UCSD-AML1 (cell line): Measurements from ENCODE around the gene CD82.
"Not testable (repeated sequence)": the region's sequence is repeated elsewhere in the genome, so short reads cannot be mapped to it uniquely, and the experiment has no call there.

Experiments
- DNase-seq: peaks from one replicate; lab custom pipeline; 2025; ENCODE audit not compliant: unreplicated experiment; lab: John Stamatoyannopoulos, UW

CD82 gene

DNA sequence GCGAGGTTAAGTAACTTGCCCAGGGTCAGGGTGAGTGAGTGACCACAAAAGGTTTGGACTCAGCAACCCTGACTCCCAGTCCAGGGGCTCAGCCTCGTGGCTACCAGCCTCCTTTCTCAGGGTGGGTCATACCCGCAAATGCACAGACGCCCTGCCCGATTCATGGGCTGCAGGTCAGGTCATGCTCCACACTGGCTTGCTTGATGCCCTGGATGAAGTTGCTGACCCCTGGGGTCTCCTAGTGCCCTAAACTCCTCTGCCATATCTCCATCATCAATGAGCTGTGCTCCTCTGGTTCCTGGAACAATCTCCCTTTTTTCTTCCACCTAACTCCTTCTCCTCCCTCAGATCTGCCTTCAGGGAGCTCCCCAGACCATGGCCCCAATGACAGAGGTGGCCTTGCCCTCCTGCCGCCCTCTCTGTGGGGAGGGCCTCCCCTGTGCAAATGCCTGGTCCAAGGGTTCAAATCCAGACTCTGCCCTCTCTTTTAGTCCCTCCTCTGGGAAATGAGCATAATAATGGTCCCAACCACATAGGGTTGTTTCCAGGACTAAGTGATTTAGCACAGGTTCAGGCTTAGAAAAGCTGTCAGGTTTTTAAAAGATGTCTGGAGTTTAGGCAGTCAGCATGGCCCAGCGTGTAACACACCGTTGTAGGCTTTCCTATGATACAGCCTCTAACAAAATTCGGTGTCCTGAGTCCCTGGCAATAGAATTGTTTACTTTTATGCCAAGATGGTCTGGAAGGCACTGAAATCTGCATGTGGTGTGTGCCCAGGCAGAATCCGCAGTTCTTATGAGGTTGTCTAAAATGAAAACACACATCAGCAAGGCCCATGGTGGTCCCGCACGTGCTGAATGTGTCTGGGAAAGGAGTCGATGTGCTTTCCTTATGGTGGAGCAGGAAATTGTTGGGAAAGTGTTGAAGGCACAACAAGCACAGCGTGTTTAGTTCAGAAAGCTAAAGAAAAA lies 63.6 kb downstream of the CD82 start:
- no peak for DNase-seq

DNA sequence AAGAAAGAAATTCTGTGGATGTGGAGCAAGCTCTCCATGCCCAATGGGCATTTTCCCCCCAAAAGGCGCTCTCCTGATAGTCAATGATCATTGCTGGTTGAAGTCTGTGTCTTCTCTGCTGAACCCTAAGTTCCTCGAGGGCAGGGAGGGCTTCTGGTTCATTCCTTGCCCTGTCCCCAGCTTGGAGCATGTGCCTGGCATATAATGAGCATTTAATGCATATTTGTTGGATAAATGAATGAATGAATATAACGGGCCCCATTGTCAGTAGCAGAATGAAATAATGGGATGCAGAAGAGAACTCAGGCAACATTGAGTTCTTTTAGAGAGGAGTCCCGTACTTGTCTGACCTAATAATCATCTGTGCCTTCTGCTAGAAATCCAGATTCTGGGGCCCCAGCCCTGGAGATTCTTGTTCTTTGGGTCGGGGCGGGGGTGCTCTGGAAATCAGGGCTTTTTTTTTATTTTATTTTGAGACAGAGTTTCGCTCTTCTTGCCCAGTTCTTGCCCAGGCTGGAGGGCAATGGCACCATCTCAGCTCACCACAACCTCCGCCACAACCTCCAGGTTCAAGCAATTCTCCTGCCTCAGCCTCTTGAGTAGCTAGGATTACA lies 64.4 kb downstream of the CD82 start:
- DNase-seq: no peak

DNA sequence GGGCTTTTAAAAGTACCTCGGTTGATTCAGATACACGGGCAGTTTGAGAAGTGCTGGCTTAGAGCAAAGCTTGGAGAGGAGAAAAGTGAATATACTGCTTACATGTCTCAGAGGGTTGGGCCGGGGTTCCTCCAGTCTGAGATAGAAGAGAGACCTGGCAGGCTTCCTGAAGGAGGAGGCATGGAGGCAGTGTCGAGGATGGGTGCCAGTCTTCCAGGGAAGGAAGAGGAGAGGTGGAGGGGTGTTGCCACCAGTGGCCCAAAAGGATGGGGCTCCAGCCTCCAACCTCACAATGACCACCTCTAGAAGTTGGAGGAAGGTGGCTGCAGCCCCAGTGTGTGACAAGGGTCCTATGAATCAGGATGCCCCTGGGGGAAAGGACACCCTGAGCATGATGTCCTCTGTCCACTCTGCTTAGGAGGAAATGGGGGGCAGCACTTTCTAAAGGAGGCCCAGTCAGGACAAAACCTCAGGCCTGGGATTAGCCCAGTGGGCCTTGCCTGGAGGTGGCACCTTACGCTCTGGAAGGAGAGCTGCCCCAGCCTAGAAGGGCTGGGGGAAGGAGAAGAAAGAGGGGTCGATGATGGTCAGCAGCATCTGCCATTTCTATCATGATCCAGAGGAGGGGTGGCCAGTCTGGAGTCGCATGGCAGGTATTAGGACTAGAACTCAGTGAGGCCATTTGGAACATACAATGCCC lies 65.2 kb downstream of the CD82 start:
- no peak for DNase-seq

DNA sequence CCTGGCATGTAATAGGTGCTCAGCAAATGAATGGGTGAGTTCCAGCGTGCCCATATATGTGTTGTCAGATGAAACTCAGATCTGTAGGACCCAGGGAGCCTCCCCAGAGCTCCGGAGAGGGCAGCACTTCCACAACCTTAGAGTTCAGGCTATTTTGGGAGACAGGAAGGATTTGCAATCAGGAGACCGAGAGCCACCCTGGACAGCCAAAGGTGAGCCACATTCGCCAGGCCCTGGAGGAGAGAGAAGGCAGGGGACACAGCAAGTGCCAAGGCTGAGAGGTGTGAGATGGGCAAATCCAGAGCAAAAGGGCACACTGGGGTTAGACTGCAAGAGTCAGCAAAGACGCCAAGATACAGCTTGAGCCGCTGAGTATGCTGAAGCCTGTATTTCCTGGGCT lies 66.4 kb downstream of the CD82 start:
- no peak for DNase-seq

DNA sequence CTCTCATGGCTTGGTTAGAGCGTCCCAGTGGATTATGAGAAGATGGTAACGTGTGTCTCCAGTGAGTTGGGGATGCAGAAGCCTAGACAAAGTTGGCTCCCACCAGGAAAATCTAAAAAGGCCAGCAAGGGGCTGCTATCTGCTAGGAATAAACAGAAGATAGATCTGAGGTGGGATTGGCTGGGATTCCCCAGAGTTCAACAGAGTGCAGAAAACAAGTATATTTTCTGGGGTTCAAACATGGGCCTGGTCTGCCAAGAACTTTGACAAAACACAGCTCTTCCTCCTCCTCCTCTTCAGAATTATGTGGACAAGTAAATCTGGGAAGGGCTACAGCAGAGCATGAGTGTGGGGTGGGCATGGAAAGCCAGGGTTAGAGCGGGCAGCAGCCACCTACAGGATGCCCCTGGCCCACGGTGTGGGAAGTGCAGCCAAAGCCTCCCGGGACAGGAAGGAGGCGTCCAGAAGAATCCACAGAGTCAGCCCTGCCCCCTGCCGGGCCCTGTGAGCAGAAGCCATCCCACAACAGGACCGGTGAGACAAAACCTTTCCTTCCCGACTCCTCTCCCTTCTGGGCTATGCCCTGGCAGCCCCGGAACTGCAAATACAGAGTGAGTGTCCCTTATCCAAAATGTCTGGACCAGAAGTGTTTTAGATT lies 67.1 kb downstream of the CD82 start:
- peak; percentile 60 for DNase-seq

DNA sequence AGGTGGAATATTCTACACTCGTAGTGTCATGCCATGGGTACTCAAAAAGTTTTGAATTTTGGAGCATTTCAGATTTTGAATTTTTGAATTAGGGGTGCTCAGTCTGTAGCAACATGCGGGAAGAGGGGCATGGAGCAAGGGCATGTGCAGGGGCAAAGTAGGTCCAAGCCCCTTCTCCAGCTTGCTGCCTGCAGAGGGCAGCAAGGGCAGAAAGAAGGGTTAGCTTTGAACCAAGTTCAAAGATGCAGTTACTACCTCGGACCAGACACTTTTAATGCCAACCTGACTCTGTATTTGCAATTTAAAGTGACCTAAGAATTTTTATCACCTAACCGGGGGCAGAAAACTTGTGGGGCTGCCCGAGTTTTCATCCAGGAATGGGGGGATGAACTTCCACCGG lies 68.2 kb downstream of the CD82 start:
- DNase-seq: no peak

DNA sequence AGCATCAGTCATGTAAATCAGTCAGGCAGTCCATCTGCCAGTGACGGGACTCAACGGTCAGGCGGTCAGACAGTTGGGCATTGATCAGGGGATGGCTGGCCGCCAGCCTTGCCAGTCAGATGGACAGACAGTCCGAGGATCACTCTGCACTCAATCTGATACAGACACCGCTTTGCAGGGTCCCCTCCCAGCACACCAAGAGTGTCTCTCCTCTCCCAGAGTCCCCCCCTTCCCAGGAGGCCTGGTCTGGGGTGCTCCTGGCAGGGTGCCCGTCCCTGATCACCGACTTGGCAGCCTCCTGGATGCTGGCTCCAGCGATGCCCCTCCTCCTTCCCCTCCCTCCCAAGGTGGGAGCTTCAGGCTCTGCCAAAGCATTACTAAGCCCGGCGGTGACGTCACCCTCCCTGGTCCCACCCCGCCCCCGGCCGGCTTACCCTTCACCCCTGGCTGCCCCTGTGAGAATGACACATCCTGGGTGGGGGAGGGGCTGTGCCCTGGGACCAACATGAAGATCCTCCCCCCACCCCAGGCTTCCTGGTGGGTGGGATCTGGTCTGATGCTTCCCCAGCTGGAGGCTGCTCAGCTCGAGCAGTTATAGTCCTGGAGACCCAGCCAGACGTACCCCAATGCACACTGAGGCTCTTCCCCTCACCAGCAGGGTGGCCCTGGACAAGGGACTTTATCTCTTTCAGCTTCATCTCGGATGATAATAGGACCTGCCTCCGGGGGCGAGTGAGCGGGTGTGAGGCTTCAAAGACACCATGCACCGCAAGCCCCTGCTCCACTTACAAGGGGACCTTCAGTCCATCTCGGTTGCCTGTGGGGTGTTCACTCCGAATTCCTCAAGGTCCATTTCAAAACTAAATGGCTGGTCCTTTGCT lies 69.2 kb downstream of the CD82 start:
- DNase-seq: no peak

DNA sequence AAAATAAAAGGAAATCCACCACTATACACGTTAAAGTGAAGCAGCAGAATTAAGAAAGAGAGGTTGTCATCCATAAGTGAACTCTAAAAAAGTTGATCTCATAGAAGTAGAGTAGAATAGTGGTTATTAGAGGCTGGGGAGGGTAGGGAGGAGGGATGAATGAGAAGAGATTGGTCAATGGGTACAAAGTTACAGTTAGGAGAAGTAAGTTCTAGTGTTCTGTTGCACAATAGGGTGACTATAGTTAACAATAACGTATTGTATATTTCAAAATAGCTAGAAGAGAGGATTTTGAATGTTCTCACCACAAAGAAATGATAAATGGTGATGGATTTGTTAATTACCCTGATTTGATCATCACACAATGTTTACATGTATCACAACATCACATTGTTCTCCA lies 72.0 kb downstream of the CD82 start:
- DNase-seq: no peak

DNA sequence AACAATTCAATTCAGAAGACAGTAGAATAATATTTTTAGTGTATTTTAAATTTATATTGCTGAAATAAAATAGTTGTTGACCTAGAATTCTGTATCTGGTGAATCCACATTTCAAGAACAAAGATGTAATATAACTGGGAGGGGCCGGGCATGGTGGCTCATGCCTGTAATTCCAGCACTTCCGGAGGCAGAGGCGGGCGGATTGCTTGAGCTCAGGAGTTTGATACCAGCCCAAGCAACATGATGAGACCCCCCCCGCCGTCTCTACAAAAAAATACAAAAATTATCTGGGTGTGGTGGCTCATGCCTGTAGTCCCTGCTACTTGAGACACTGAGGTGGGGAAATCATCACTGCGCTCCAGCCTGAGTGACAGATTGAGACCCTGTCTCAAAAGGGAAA lies 72.6 kb downstream of the CD82 start:
- DNase-seq: no peak

DNA sequence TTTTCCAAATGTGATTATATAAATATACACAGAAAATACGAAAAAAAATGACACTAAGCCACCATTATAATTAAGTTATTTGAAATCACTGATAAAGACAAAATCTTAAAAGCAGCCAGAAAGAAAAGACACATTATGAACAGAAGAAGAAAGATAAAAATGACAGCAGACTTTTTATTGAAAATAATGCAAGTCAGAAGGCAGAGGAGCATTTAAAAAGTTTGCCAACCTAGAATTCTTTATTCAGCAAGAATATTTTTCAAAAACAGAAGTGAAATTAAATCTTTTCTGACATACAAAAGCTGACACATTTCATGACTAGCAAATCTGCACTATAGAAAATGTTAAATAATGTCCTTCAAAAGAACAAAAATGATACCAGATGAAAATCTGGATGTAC lies 77.8 kb downstream of the CD82 start:
- DNase-seq: no peak

DNA sequence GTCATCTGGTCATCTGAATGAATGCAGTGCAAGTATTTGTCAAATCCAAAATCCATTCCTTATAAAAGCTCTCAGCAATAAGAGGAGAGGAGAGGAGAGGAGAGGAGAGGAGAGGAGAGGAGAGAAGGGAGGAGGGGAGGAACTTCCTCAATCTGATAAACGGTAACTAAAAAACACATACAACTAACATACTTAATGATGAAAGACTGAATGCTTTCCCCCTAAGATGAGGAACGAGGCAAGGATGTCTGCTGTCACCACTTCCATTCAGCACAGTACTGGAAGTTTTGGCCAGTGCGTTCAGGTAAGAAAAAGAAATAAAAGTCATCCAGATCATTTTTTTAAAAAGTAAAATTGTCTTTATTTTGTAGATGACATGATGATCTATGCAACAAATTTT lies 80.4 kb downstream of the CD82 start:
- DNase-seq: no peak

DNA sequence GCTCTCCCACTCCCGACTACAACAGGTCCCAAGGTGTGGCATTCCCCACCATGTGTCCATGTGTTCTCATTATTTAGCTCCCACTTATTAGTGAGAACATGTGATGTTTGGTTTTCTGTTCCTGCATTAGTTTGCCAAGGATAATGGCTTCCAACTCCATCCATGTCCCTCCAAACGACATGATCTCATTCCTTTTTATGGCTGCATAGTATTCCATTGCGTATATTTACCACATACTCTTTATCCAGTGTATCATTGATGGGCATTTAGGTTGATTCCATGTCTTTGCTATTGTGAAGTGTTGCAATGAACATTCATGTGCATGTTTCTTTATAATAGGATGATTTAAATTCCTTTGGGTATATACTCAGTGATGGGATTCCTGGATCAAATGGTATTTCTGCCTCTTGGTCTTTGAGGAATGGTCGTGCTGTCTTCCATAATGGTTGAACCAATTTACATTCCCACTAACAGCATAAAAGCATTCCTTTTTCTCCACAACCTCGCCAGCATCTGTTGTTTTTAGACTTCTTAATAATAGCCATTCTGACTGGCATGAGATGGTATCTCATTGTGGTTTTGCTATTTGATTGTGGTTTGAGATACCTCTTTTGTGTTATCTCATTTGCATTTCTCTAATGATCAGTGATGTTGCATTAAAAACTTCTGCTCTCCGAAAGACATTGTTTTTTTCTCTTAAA lies 81.9 kb downstream of the CD82 start:
- DNase-seq: not testable (repeated sequence)

DNA sequence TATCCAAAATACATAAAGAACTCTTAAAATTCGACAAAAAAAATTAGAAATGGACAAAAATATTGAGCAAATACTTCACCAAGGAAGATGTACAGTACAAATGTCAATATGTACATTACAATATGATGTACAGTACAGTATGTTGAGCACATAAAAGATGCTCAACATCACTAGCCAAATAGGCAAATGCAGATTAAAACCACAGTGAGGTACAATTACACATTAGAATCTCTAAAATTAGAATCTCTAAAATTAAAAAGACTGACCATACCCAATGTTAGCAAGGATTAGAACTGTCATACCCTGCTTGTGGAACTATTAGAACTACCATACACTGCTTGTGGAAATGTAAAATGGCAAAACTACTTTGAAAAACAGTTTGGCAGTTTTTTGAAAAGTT lies 82.6 kb downstream of the CD82 start:
- DNase-seq: no peak

DNA sequence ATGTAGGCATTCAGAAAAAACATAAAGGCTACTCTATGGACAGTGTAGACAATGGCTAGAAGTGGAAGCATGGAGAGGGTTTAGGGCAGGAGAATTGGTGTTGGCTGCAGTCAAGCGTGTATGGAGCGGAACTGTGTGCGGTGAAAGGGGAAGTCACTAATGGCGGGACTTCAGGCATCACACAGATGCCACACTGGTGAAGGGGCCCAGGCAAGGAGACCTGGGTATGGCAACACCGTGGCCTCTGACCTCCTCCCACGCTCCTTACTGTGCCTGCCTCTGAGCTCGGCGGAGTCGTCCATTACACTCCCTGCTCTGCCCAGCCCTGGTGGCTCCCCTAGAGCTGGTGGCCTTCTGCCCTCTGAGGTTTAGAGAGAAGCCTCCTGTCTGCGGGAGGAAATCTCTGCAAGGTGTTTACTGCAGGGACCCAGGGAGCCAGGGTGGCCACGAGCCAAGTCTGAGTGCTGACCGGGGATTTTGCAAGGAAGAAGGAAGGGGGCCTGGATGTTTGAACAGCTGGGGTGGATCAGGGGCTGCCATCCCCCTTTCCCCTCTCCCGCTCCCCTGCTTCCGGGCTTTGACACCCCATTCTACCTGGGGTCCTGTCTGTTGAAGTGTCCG lies 86.2 kb downstream of the CD82 start:
- no peak for DNase-seq

DNA sequence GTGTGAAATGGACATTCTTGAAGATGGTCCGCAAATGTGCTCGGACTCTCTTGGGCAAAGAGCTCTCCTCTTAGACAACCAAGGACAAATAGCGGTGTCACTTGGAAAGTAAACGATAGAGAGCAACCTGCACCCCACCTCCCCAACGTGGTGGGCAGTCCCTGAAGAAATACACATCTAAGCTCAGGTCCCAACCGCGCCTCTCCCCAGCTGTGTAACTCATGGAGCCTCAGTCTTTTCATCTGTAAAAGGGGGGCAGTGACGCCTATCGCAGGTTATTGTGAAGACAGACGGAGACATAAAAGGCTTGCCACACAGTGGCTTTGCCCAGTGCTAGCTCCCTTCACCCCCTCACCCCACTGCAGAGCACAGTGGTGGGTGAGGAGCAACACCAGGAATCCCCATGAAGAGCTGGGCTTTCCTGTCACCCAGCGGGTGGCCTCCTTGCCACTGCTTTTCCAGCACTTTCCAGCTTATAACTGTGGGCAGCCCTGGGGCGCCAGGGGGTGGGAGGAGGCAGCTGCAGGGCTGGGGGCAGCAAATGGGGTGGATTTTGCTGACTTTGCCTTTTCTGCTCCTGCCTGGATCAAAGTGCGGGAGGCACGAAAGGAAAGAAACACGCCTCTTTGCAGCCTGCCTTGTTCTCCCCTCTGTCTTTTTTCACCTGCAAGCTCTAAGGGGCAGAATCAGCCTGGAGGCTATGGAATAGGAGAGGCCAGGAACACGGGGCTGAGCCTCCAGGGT lies 87.6 kb downstream of the CD82 start:
- DNase-seq: no peak

DNA sequence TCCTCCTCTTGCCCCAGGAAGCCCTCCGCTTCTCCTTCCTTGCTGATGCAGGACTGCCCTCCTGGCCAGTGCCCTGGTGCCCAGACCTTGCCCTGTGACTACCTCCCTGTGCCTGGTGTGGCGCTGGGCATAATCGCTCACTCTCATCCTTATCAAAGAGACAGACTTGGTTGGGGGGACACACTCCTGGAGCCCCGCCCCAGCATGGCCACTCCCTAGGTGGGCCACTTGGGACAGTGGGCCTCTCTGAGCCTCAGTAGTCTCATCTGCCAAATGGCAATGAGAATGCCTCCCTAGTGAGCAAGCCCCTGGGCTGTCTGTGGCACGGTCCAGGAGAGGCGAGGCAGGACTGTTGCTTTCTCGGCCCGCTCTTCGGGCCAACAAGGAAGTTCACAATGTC lies 88.6 kb downstream of the CD82 start:
- DNase-seq: no peak

DNA sequence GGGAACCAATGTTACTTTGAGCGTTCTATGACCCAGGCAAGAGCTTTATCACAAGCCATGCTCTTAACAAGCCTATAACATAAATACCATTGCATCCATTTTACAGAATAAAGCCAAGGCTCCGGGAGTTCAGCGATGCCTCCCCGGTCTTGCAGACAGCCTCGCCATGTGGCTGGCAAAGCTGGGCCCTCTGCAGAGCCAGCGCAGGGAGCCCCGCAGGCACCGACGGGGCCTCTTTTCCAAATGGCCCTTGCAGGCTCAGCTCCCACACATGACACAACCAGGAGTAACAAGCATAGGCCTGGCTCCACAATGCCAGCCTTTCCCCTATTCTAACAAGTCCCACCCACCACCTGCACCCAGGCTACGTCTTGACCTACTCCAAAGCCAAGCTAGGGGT lies 89.1 kb downstream of the CD82 start:
- DNase-seq: no peak

DNA sequence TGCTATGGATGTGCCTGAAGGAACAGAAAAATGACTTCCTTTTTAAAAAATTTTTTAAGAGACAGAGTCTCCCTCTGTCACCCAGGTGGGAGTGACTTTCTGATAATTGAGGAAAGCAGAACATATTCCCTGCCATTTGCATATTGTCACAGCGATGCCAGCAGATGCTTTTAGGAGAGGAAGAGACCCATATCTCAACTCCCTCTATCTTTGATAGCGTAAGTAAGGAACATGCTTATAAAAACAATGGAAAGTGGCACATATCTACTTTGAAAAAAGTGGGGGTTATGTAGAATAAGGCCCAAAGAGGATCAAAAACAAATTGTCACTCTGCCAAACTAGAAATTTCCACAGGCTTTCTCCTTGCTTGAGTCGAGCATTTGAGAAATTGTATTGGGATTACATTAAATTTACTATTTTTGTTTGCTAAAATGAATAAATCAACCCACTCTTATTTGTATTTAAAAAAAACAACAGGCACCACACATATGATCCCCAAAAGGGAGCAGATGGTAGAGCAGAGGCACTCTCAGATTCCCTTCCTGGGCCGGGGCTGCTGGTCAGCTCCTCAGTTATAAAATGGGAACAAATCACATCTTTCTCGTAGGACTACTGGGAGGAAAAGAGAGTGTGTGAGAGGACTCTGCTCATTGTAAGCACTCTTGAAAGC lies 92.5 kb downstream of the CD82 start:
- DNase-seq: no peak
